Lower leg skin (tissue), 3 donors: Measurements from ENCODE around the gene ALOX5.

ENCODE experiments used
- POLR2A ChIP-seq, 2 donors: fragments of 450-650 bp; IDR thresholded peaks; one replicate each; pipeline ENCODE4 v1.6.1; 2016 to 2017; ENCODE audit warnings: antibody characterized with exemption in 2 of 2, mild to moderate bottlenecking in 1 of 2, moderate library complexity in 1 of 2
- TF ChIP-seq, protein P1 (sequence below), 3 donors: fragments of 450-650 bp; IDR thresholded peaks; one replicate each; pipeline ENCODE4 v1.5.1; 2016; ENCODE audit warnings: antibody characterized with exemption in 3 of 3, mild to moderate bottlenecking in 3 of 3, moderate library complexity in 2 of 3

DNA sequence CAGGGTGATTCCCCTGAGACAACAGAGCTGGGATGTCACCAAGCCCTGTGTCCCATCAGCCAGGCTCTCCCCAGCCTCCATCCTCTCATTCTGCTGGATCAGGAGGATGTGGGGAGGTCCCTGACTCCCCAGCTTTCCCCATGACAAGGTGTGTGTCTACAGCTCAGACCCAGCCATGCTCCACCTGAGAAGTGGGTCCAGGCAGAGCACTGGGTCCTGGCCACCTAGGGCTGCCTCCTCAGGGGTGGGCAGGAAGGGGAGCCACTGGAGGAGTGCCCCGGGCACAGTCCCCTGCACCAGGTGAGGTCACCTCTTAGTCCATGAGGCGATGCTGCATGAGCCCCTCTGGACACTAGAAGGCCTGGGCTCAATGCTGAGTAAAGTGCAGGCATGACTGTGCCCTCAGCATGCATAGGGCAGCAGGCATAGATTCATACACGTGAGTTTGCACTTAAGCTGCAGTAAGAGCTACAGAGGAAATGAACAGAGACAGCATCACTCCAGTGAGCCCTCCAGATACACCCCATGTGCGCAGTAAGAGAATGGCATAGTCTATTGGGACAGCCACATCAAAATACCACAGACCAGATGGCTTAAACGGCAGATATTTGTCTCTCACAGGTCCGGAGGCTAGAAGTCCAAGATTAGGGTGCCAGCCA lies 48.3 kb downstream of the ALOX5 start:
- TF ChIP-seq, protein P1, sequence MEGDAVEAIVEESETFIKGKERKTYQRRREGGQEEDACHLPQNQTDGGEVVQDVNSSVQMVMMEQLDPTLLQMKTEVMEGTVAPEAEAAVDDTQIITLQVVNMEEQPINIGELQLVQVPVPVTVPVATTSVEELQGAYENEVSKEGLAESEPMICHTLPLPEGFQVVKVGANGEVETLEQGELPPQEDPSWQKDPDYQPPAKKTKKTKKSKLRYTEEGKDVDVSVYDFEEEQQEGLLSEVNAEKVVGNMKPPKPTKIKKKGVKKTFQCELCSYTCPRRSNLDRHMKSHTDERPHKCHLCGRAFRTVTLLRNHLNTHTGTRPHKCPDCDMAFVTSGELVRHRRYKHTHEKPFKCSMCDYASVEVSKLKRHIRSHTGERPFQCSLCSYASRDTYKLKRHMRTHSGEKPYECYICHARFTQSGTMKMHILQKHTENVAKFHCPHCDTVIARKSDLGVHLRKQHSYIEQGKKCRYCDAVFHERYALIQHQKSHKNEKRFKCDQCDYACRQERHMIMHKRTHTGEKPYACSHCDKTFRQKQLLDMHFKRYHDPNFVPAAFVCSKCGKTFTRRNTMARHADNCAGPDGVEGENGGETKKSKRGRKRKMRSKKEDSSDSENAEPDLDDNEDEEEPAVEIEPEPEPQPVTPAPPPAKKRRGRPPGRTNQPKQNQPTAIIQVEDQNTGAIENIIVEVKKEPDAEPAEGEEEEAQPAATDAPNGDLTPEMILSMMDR (IDR thresholded peaks at IDR 0.05): no peak
- TF ChIP-seq POLR2A (IDR thresholded peaks at IDR 0.05): no peak
